Erythroblast (primary cell): Measurements from ENCODE around the gene SKI.

Source experiments
- GATA1 ChIP-seq: IDR thresholded peaks from 2 replicates; pipeline ENCODE4 v1.6.1; 2011; ENCODE audit warnings: low read depth, mild to moderate bottlenecking, control low read depth, low read length, moderate library complexity
- POLR2A ChIP-seq: IDR thresholded peaks from 2 replicates; pipeline ENCODE4 v1.6.1; 2011; ENCODE audit warnings: mild to moderate bottlenecking, low read length

DNA sequence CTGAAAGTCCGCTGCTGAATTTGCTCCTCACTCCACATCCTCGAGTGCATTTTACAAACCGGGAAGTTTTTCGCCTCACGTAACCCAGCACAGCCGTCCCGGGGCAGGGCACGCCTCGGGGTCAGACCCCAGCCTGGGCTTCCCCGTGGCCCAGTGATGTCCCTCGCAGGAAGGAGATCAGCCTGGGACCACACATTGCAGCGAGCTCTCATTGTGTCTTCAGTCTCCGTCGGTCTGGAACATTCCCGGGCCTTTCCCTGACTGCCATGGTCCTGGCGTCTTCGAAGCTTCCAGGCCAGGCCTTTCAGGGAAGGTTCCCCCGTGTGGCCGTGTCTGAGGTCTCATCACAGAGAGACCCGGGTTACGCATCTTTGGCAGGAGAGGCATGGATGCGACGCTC lies 119.8 kb downstream of the SKI start:
- TF ChIP-seq POLR2A = no peak
- no peak for TF ChIP-seq GATA1
